Hepatic stellate cell (primary cell): ENCODE results near the gene RAI1.

ENCODE experiments used
- DNase-seq: peaks from one replicate; pipeline ENCODE4 v3.0.0; 2011; ENCODE audit warnings: low spot score

The RAI1 gene

GRCh38 chr17:17732444-17732843 is 51.2 kb downstream of the RAI1 start:
- no peak for DNase-seq

DNA sequence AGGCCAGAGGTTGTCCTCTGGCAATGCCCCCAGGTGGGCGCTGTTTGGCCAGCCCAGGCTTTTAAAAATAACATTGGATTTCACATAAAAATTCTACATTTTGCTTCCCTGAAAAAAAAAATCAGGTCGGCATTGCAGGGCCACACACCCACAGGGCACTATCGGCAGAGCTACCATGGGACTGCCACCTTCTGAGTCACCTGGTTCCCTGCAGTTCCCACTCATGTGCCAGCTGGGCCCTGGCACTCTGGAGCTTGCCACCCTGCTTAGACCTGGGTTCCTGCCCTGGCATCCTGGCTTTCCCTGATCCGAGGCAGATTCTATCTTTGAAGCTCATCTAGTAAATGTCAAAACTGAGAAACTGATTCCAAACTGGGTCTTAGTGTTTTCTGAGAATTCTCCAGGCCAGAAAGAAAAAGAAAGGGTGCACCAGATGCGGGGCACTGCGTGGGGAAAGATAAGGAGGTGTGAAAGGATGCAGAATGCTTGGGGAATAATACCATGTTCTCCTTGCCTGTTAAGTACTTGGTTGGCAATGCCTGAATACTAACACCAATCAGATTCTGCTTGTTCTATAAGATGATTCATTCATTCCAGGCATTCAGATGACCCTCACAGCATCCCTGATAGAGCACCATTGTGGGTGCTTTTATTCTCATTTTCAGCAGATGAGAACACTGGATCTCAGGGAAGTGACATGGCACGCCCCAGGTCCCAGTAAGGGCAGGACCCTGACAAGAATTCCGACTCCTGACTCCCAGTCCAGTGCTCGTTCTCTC is 51.8 kb downstream of the RAI1 start:
- DNase-seq, result peak; percentile 87

- DNase-seq, result no peak
Observed at GRCh38 chr17:17736205-17737183, 55.2 kb downstream of the RAI1 start.

- DNase-seq, result no peak
Observed at GRCh38 chr17:17737961-17738894, 57.0 kb downstream of the RAI1 start.

DNA sequence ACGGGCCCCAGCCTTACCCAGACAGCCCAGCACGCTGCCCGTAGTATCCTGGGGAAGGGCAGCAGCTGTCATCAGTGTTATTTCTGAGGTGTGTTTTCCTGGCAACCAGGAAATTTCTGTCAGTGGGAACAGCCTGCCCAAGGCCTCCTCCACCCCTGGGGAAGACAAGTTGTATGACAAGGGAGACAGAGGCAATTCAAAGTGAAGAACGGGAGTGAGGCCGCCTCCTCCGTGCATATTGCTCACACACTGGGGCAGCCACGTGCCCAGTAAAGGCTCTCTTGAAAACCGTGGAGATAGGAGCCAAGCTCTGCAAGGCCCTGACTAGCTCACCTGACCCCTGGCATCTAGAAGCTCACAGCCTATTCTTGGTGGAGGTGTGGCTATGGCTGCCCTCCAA is 57.6 kb downstream of the RAI1 start:
- DNase-seq, result no peak

DNA sequence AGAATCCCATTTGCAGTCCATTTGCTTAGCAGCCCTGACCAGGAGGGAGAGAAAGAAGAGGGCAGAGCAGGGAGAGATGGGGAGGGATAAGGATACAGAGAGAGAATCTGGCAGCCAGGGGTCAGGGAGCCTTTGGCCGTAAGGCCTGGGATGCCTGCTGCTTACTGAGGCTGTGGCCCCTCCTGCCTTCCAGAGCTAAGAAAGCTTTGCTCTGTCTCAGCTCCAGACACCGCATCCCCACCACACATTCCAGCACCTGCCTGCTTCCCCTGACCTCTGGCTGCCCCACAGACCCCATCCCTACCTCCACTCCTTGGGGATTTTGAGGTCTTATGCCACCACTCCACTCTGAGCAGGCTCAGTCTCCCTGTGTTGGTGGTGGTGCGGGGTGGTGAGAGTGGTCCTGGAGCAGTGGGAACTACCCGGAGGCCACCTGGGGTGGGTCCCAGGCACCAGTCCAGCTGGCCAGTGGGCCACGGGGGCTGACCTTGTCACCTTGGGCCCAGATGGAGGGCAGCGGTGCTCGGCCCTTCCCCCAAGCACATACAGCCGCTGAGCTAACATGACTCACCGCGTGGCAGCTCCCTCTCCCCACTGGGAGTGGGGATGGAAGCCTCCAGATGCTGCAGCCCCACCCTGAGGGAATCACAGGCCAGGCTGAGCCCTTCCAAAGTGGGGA is 58.3 kb downstream of the RAI1 start:
- peak; percentile 94 for DNase-seq

- DNase-seq, result no peak
Observed at GRCh38 chr17:17740615-17741348, 59.5 kb downstream of the RAI1 start.

DNA sequence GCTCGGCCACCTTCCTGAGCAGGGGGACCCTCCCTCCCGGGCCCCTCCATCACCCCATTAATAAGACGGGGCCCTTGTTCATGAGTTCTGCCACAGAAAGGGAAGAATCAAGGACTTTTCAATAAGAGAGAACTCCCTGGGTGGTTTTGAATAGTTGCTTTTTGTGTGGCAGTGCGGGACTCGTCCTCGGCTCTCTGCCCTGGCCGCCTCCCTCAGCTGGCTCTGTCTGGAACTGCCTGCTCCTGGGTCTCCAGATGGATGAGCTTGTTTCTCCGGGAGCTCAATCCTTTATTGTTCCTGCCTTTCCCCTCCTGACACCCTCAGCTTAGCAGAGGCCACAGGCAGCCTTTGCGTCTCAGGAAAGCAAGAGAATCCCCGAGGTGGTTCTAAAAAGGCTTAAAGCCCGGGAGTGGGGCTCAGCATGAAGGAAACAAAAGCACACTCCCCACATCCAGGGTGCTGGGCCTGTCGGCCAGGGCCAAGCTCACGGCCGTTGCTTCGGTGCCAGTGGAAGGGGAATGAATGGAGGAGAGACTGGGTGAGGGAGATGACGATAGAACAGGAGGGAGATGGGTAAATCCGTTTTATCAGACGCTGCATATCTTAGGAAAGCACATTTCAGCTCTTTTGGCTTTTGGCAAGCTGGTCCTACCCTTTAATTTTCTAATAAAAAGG is 60.2 kb downstream of the RAI1 start:
- no peak for DNase-seq

DNA sequence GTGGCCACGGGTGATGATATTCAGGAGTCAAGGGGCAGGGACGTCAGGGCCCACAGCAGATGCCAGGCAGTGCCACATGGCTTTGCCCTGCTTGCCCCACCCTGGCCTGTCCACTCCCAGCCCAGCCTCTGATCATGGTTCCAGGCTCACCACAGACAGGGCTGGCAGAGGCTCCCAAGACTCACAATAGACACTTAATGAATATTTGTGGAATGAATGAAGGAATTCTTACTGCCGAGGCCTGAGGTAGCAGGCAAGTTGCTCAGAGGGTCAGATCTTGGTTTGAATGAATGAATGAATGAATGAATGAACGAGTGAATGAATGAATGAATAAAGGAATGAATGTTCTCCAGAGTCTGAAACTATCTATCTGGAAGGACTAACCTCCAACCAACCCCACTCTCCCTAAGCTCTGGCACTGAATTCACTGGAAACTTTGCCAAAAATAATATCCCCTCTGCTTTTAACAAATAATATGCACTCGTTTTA is 60.9 kb downstream of the RAI1 start:
- DNase-seq, result peak; percentile 59

GRCh38 chr17:17742688-17743390 is 61.6 kb downstream of the RAI1 start:
- DNase-seq, result no peak

- no peak for DNase-seq
Observed at GRCh38 chr17:17743391-17744112, 62.3 kb downstream of the RAI1 start.

GRCh38 chr17:17744116-17744515 is 62.9 kb downstream of the RAI1 start:
- DNase-seq, result no peak

GRCh38 chr17:17745476-17746455 is 64.5 kb downstream of the RAI1 start:
- DNase-seq, result no peak

DNA sequence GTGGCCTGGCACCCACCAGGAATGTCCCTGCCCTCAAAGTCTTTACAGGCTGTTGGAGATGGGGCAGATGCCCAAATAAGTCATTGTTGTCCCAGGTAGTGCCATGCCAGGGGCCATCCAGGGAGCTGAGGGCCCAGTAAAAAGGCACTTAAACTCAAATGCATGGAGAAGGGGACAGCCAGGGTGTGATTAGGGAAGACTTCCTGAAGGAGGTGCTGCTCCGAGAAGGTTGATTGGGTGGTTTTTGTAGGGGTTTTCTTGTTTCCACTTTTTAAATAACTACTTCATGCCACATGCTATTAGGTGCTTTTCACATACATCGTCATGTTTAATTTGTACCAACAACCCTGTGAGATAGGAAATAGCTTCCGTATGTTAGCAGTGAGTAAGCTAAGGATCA is 66.9 kb downstream of the RAI1 start:
- no peak for DNase-seq

DNA sequence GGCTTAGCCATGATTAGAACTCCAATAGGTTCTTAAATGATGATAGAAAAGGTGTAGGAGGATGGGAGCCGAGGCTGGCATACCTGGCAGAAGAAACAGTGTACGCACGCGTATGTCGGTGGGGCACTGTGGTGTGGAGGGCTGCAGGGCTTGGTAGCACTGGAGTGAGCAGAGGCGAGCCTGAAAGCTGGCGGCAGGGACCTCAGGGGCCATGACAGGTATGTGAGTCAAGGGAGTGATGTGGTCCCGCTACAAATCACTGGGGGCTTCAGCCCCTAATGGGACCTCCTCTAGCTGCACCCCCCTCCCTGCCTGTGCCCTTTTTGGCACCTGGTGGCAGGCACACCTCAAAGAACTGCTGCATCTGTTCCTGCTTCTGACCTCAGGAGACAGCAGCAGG is 67.3 kb downstream of the RAI1 start:
- DNase-seq, result no peak

DNA sequence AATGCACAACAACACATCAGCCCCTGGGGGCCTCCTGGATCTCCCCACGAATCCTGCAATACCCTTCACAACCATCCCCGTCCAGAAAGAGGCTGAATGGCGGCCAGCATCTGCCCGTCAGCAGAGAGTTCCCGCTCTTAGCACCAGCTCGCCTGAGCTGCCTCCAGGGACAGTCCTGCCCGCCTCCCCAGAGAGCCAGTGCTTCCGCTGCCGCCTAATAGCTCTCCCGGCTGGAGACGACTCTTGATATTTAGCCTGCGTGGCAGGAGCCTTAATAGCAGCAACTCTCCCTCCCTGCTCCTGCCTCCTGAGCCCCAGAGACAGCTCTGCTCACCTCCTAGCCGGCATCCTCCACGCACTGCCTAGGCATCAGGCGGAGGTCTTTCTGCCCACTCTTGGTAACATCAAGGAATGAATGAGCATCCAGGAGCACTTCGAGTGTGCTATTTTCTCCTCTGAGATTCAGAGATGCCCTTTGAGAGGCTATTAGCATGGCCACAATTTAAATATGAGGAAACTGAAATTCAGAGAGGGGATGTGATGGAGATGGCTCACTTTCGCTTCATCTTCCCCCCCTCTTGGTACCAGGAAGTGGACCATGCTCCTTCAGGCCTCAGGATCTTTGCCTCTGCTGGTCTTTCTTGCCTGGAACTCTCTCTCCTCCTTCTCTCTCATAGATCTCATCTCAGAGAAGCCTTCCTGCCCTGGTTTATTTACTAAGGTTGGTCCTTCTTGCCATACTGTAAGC is 67.9 kb downstream of the RAI1 start:
- DNase-seq, result peak; percentile 61

- peak; percentile 70 for DNase-seq
Observed at GRCh38 chr17:17749921-17750320, 68.7 kb downstream of the RAI1 start.
